HTERT RPE-1 (cell line): ENCODE data around the gene SLC24A3.

Experiments
- in situ Hi-C: fragments of 300-500 bp; cut with MboI; formaldehyde crosslinking; loops from 4 replicates; pipeline ENCODE4 v1.14.3; 2020; ENCODE audit warnings: low sequenced_read_pairs

The SLC24A3 gene

DNA sequence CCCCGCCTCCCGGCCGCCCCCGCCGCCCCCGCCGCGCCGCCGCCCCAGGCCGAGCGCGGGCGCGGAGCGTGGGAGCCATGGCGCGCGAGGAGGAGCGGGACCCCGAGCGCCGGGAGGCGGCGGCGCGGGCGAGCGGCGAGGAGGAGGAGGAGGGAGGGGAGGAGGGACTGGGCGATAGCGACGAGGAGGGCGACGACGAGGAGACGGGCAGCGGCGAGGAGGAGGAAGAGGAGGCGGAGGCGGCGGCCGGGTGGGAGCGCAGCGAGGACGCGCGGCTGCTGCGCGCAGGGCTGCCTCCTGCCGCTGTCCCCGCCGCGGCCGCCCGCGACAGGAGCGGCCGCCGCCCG is at the start of gene SLC24A3:
Gene SLC24A3 (plus strand): TSS at position 174 of the 347 bp plus-strand sequence.
- in situ Hi-C loops = no loop called here

DNA sequence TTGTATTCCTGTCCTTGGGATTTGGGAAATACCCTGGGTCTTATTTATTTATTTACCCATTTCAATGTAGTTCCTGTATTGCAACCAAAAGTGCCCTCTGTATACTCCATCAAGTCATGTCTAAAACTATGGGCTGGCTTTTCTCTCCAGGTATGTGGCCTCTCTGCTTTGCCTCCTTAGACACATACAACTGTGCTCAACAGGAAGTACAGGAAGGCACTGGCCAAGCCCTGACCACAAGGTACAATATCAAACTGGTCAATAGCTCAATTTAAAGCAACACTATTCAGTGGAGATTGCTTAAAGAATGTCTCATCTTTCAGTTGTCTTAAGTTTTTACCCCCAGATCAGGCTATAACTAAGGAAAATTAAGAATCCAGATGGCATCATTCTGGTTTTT is 42.3 kb upstream of the SLC24A3 start:
- in situ Hi-C loops = no loop called here

DNA sequence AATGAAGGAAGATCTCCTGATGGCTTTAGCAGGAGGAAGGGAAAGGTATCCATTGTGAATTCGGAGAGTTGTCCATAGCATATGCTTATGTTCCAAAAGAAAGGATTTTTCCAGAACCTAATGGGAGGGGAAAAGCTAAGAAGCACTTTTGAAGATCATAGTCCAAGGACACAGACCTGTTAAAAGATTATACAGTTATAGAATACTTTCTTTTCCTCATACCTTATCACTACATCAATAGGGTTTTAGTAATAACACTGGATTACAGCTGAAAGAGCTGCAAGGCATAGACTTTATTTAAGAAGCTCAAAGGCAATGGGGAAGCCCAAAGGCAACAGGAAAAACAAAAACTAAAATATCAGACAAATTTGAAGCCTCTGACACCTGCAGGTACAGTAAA is 39.8 kb upstream of the SLC24A3 start:
- in situ Hi-C loops = no loop called here

DNA sequence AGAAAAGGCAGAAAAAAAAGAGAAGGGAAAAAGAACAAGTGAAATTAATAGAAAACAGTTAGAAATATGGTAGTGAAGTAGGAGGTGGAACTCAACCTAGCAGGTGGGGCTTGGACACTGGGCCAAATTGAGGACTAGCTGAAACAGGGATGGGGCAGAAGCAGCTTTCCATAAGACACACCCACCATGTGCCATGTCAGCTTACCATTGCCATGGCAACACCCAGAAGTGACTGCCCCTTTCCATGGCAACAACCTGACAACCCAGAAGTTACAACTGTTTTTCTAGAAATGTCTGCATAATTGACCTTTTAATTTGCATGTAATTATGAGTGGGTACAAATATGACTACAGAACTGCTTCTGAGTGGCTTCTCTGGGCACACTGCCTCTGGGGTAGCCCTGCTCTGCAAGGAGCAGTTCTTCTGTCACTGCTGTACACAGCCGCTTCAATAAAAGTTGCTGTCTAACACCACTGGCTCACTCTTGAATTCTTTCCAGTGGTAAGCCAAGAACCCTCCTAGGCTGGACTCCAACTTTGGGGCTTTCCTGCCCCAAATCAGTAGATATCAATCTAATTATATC is 35.9 kb upstream of the SLC24A3 start:
- in situ Hi-C loops = no loop called here

DNA sequence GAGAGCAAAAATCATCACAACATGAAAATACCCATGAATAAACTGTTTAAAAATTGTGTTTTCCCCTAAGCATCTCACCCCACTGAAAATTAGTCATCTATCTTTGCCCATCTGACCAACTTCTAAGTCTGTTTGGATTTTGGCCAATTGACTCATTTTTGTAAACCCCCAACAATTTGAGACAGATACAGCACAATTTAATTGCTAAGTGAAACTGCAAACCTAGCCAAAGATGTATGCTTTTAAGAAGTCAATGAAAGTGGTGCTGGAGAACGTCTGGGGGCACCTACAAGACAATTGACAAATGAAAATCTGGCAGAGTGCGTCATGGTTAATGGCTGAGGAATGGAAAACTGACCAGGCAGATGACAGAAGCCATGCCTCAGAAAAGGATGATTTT is 30.9 kb upstream of the SLC24A3 start:
- in situ Hi-C loops = no loop called here

DNA sequence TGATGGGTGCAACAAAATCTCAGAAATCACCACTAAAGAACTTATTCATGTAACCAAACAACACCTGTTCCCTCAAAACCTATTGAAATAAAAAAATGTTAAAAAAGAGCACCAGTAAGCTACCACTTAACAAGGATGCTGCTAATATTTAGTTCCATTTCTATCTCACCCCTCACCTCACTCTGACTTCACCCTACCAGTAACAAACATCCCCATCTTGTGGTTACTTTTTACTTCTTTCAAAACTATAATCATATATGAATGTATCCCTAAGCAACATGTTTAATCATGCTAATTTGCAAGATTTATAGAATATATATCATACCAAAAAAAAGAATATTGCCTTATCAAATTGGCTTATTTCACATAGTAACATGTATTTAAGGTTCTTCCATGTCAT is 27.4 kb upstream of the SLC24A3 start:
- in situ Hi-C loops = no loop called here

DNA sequence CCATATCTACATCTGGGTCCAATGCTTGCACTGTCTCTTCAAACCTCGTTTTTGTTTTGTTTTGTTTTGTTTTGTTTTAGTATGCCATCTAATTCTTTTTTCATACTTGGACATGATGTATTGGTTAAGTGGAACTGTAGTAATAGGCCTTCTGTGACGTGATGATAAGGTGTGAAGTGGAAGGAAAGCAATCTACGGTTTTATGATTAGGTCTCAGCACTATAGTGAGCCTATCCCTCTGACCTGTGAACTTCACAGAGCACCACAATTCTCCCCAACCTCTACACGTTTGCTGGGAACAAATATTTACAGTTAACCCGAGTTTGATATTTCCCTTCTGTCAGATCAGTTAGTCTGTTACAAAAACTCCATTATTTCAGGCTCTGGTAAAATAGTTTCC is 19.1 kb upstream of the SLC24A3 start:
- in situ Hi-C loops = no loop called here

DNA sequence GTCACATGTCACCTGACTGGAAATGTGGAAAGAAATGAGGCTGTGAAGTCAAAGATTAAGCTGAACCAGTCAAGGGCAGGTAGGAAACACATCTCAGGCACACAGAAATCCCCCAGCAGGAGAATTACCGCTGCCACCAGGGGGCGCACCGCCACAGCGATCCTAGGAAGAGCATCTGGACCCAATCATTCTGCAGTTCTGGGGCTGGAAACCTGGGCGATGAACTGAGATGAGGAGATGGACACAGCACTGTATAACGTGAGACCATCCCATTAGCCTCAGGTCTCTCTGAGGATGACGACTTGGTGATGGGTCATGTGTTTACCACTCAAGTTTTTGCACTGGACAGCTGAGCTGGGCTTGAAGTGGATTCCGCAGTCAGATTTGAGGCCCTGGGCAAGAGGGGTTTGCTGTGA is 6.5 kb upstream of the SLC24A3 start:
- in situ Hi-C loops = no loop called here

DNA sequence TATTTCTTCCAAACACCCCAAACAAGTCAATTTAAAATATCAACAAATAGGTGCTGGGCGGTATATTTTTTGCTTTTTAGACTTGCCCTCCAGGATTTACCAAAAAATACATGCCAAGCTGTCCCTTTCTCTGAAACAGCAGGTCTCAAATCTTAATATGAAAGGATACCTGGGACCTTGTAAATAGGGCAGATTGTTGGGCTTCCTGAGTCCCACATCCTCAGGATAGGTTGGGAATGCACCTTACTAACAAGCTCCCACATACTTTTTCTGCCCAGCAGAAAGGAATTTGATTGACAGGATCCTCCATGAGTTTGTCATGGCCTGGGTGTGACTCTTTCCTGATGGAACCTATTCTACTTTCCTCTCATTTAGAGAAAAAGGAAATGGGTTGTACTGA is 4.9 kb upstream of the SLC24A3 start:
- in situ Hi-C loops = no loop called here

DNA sequence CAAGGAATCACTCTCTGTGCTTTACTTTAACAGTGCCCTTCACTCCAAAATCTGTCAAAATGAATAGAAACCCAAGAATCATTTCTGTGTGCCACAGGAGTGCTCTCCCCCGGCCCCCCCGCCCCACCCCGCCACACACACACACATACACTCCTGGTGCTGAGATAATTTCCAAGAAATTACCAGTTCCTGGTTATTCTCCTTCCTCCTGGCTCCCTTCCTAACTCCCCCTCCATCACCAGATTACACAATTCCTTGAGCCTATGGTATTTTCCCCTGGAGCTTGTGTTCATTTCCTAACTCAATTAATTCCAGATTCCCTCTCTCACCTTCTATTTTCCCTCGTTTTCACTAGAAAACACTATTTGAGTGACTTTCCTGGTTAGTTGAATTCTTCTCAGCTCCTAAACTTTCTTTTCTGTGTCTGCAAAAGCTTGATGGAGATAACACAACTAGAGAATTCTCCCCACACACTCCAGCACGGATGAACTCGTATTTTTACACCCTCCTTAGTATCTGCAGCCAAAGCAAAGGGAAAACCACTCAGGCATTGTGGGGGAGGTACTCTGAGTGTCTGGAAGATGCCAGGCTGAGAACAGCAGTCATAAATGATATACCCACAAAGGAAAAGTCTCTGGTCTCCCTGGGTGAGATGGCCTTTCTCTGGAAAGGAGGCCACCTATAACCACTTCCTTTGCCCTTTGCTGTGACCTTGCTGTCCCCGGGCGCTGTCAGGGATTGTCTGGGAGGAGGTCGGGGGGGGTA is 1.9 kb upstream of the SLC24A3 start:
- in situ Hi-C loops = no loop called here

DNA sequence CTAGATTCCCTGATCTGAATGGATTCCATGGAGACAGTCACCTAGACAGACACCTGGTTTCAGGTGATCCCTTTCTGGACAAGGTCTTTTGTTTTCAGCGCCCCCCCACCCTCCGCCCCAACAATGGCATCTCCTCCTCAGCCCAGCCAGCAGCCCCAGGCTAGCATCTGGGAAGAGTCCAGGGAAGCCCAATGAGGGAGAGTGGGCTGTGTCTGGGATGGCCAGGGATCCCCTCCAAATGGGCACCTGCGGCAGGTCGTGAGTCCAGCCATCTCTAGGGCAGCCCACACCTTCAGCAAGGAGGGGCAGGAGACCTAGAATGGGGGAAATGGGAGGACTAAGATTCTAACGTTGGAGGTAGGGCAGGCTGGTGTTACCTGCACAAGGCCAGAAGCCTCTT is 1.2 kb upstream of the SLC24A3 start:
- in situ Hi-C loops = no loop called here

DNA sequence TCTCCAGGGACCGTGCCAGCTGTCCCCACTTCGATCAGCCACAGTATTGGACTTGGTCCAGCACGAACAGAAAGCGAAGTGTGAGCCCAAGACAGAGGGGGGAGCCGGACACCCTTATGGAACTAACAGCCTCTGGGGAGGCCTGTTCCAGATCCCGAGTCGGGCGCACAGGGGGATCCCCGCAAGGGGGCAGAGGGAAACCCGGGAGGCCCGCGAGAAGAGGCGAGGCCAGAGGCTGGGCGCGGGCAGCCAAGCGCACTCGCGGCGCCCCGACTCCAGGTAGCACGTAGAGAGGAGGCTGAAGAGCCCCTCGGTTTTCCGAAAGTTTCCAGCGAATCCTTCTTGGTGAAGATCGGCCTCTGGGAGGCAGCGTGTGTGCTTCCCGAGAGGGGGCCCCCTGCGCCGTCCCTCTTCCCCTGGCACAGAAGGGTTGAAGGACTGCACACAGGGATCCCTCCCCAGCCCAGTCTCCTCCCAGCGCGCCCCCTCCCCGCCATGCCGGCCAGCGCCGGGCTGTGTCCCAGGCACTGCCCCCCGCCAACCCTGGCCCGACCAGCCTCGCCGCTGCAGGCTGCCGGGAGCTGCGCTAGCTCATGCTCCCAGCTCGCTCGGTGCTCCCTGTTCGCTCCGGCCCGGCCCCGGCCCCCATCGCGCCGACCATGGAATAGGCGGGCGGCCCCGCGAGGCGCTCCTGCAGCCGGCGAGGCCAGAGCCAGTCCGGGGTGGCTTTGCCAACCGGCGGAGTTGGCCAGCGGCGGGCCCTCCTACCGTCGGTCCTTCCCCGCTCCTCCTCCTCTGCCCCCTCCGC is 577 bp upstream of the SLC24A3 start:
- in situ Hi-C loops = no loop called here

DNA sequence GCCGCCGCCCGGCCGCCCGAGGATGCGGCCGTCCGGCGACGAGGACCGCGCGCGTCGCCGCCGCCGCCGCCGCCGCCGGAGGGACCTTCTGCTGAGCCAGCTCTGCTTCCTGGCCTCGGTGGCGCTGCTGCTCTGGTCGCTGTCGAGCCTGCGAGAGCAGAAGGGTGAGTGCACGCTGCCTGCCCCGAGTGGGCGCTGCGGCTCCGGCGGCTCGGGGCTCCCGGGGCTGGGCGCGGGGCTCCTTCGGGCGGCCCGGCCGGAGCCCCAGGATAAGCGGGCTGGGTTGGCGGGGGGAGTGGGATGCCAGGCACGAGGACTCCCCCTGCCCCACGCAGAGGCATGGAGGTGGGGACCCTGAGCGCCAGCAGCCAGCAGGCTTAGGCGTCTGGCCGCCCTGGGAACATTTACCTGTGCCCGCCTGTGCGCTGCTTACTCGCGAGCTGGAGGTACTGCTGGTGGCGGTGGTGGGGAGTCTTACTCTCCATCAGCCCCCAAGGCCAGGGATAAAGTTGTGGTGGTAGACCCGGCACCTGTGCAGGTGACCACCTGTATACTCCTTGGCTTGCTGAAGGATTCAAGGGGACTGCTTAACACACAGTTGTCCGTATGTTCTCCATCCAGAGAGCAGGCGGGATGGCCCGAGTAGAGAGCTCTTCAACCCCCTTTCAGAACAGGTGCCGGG is 520 bp downstream of the SLC24A3 start:
- in situ Hi-C loops = no loop called here

DNA sequence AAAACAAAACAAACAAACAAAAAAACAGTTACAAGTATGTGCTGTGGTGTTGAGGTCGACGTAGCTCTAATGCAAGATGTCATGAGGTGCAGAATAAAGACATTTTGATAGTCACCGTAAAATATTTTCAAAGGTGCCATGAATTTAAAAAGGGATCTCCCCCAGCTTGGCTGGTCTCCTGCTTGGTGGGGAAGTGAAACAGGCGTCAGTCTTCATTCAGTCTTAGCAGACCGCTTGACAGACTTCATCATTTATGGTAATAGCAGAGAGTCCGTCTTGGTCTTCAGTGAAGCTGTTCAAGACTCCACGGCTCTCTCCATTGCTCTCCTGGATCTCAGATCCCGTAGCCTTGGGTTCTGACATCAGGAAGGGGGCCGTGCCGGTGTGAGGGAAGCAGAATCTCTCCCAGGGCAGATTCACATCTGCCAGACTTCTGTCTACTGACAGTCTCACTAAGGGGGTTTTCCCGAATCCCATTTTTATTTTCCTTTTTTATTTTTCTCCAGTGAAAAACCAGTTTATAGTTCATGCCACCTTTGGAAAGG is 1.6 kb downstream of the SLC24A3 start:
- in situ Hi-C loops = no loop called here

DNA sequence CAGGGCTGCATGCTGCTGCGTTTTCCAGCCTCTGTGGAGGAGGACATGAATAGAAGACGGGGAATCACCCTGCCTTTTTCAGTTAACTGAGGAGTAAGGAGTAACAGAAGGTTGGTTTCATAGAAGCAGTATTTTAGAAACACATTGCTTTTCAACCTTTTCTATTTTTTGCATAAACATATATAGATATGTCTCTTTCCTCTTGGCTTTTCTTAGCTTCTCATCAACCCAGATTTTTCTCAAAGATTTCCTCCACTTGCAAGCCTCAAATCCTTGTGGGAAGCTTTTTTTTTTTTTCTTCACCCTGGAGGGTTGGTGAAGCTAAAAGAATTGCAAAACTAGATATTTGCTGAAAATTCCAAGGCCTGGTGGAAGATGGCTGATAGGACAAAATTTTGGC is 6.0 kb downstream of the SLC24A3 start:
- in situ Hi-C loops = no loop called here

DNA sequence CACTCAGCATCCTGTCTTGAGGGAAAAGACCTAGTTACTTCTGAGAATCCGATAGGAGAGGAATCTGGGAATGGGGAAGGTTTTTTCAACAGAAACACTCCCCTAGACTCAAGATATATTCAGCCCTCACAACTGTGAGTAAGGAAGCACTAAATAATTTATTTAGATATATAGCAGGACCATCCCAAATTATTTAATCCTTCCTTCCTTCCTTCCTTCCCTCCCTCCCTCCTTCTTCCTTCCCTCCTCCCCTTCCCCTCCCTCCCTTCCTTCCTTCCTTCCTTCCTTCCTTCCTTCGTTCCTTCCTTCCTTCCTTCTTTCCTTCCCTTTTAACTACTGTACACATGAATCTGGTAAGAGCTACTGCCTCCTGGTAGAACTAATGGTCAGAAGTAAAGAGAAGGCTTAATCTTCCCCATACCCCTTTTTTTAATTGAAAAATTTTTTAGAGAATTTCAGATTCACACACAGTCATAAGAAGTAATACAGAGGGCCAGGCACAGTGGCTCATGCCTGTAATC is 10.1 kb downstream of the SLC24A3 start:
- in situ Hi-C loops = no loop called here

DNA sequence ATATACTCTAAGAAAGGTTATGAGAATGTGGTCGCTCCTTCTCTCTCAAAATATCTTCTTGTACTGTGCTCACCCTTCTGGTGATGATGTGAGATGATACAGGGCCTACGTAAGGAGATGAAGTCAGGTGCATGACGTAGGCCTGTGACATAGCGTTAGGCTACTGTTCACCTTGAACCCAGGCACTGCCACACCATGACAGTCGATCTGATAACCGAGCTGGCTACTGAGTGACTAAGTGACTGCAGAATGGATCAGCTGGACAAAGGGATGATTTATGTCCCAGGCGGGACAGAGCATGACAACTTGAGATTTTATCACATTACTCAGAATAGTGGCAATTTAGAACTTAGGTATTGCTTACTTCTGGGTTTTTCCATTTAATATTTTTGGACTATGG is 11.2 kb downstream of the SLC24A3 start:
- in situ Hi-C loops = no loop called here

DNA sequence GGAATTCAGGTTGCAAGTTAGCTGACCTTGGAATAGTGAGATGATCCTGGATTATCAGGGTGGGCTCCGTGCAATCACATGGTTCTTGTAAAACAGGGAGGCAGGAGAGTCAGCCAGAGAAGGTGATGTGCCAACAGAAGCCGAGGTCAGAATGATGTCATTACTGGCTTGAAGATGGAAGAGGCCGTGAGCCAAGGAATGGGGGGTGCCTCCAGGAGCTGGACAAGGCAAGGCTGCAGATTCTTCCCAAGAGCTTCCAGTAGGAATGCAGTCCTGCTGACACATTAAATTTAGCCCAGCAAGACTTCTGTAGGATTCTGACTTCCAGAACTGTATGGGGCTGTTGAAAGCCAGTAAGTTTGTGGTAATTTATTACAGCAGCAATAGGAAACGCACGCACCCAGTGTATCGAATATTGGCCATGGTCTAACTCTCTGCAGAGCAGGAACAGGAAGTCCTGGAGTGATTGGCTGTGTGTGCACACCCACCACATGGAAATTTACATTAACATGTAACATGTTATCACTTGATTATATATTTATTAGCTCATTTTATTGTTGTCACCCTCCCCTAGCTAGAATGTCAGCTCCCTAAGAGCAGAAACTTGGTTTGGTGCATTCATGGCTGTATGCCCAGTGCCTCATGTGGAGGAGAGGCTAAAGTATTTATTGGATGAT is 19.1 kb downstream of the SLC24A3 start:
- in situ Hi-C loops = no loop called here

DNA sequence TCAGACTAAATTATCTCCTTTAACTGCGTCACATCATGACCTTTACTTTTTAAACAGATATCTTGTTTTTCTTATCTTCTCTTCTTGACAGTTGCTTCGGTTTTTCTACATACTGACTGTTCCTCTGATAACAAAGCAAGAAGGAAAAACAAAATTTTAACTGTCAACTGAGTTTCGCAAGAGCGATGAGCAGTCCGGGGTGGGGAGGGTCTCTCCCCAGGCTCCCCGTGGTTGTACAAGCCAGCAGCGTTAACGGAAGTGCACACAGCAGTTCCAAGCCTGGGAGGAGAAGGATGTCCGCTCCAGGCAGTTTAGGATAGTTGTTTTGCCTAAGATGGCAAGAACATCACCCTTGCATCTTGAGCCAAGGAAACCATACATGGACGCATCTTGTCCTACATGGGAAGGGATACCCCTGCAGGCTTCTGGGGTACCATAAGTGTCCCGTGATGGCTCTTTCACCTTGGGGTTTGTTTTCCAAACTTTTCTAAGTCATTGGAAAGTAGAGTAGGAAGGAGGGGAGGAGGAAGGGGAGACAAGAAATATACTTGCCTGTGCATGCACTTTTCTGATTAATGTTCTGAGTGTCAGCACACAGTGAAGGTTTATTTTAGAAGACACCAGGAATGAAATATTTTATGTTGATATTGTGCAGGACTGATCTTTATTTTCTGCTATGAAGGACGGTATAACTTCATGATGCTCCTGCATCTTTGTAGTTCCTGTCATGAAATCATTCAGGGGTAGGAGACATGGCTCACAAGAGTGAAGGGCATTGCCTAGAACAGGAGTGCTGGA is 20.8 kb downstream of the SLC24A3 start:
- in situ Hi-C loops = no loop called here
